Activated CD4-positive, alpha-beta T cell treated with anti-CD3 and anti-CD28 coated beads, Interleukin-2, amount 50 U/mL, for 16 hours (primary cell): ENCODE measurements around the gene STUM.
A peak's percentile ranks its signal among the peaks of the same experiment; 100 is the strongest.

Experiments used
- DNase-seq: peaks from one replicate; pipeline ENCODE4 v3.0.0-alpha.2; 2020

The STUM gene

DNA sequence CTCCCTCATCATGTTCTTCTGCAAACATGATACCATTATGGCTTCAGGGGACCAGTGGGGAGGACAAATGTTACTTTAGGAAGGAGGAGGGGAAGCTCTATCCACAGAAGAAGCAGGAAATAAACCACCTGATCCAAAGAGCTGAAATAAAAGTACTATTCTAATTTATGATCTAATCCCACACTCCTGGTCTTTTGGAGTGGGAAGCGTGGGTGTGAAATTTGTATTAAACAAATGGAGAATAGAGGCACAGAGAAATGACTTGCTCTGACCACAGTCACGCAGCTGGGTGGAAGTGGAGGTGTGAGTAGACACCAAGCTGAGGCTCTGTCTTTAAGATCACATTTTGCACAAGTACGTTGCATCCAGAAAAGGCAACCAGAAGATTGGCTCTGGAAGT is 14.5 kb upstream of the STUM start:
- DNase-seq = no peak

- no peak for DNase-seq
Measured at GRCh38 chr1:226534645-226535044, 13.9 kb upstream of the STUM start.

GRCh38 chr1:226535666-226536065 is 12.9 kb upstream of the STUM start:
- no peak for DNase-seq

DNA sequence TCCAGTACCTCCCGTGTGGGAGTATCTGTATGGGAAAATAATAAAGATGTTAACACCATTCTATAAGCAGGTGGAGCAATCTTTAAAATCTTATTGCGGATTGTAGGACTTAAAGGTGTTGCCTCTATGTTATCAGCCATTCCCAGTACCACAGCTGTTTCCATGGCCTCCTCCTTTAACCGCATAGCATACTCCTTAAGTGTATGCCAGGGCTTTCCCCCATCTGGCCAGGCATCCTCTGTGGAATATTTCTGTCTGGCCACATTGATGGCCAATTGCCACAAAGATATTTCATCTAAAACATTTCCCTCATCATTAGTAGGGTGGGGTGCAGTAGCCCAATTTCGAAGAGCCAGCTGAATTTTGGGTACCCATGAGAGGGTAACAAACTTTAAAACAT is 7.3 kb upstream of the STUM start:
- DNase-seq = no peak

GRCh38 chr1:226541631-226542622 is 6.6 kb upstream of the STUM start:
- DNase-seq = no peak

DNA sequence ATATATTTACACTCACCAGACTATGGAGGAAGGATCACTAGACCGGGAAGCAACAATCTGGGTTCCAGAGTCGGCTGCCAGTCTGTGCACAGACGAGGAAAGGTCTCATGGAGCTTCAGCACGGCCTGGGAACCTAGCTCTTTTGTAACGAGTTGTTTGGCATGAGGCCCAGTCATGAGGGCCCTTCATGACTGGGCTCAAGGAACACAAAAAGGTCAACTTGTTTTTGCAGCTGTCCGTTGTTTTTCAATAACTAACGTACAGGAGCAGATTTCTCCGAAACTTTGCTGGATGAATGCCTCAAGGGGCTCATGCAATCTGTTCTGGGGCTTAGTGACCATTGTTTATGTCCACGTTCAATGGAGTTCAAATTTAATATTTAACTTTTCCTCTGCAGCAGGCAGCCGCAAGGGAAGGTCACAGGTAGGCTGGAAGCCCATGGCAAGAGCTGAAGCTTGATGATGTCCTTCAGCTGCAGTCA is 5.9 kb upstream of the STUM start:
- no peak for DNase-seq

DNA sequence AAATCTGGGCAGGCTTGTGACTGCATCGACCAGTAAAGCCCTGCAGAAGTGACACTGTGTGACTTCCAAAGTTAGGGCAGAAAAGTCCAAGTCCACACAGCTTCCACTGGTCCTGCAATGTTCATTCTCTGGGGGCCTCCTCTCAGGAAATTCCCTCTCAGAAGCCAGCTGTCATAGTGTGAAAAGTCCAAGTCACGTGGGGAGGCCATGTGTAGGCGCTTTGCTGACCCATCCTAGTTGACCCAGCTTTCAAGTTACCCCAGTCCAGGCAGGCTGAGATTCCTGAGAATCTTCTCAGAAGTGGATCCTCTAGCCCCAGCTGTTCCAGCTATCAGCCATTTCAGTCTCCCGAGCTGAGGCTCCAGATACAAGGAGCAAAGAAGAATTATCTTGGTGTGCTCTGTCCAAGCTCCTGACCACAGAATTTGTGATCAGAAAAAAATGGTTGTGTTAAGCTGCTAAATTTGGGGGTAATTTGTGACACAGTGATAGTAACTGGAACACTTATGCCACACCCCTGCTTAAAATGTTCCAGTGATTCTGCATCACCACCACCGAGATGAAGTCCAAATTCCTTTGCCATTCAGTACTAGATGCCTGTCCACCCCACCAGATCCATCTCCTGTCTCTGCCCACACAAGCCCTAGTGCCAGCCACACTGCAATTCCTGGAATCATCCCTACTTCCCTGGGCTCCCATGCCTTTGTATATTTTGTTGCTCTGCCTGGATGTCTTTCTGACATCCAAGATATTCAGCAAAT is 2.5 kb upstream of the STUM start:
- no peak for DNase-seq

DNA sequence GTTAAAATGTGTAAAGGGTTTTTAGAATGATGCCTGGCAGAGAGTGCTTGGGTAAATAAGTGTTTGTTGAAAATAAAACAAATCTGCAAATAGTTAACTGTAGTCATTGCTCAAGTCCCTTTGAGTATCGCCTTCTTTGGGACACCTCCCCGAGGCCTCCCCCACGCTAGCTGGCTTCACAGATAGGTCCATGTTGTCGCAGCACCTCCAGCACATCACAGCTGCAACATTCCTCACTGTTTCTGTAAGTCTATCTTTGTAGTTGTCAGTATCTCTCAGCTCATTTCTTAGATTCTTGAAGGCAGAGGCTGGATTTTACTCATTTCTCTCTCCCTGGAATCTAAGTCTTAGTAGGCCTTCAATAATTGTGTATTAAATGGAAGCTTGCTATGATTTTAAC is 1.6 kb upstream of the STUM start:
- no peak for DNase-seq

DNA sequence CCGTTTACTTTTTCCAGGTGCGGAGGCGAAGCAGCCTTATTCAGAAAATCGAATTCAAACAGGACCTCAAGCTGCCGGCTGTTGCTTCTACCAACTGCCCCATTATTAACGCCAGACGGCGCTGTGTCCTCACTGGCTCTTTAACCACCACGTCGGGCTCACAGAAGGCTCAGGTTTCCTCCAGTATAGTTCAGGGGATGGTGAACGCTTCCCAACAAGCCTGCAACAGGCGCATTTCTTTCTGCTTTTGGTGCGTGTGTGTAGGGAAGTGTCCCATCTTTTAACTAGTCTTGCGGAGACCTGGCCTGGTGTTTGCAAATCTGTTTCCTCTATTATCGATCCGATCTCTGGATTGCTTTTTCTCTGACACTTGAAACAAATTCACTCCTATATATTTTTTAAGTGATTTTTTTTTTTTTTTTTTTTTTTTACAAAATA is 791 bp upstream of the STUM start:
- peak; percentile 63 for DNase-seq

GRCh38 chr1:226549094-226549936 is 751 bp downstream of the STUM start:
- DNase-seq = no peak

DNA sequence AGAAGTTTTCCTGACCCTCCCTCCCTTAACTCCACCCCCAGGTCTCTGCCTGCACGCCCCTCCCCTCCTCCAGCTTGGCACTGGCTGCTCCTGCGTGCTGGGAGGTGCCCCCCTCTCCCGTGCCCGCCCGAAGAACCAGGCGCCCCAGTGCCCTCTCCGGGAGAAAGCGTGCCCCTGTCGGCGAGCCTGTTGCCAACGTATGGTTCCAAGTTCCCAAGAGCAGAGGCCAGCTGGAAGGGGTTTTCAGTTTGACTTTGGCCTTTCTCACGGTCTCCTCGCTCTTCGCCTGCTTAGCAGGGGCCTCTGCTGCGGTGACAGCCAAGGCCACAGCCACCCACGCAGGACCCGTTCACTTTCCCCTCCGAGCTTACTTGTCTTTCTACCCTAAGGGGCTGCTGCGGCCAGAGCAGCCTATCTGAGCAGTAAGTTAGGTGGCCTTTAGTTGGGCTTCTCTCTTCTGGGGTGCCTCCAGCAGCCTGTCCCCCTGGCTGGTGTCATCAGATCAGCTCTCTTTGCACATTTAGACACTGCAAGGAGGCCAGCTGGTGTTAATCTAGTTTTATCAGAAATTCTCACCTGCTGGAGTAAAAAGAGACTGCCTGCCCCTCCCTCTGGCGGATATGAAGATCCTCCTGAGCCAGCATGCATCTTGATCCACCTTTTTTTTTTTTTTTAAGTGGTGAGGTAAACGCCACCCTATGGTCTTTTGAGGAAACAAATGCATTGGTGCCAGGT is 1.5 kb downstream of the STUM start:
- DNase-seq = no peak

- DNase-seq = no peak
Measured at GRCh38 chr1:226550672-226551041, 2.1 kb downstream of the STUM start.

DNA sequence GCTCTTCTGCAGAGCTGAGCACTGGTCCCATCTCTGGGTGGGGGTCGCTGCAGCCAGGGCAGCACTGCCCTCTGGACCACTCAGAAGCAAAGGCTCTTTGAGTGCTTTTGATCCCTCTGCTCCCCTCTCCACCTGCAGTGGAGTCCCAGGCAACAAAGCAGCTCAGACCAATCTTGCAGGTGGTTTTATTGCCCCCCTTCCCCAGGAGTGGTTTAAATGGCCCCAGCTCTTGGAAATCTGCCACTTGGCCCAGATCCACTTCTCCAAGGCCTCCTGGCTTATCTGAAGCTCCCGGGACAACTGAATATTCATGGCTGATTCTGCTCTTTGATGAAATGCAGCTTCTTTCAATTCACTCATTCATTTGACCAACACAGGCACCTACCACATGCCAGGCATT is 2.7 kb downstream of the STUM start:
- DNase-seq = no peak

- no peak for DNase-seq
Measured at GRCh38 chr1:226552061-226552460, 3.5 kb downstream of the STUM start.

- no peak for DNase-seq
Measured at GRCh38 chr1:226553266-226553923, 4.8 kb downstream of the STUM start.

GRCh38 chr1:226553924-226554282 is 5.3 kb downstream of the STUM start:
- DNase-seq = no peak

GRCh38 chr1:226555092-226555491 is 6.5 kb downstream of the STUM start:
- DNase-seq = no peak

DNA sequence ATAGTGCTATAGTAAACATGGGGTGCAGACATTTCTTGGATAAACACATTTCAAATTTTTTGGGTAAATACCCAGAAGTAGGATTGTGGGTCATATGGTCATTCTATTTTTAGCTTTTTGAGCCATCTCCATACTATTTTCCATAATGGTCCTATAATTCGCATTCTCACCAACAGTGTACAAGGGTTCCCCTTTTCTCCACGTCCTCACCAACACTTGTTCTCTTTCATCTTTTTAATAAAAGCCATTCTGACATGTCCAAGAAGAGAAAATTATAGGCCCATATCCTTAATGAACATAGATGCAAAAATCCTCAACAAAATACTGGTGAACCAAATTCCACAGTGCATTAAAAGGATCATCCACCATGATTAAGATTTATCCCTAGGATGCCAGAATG is 8.9 kb downstream of the STUM start:
- no peak for DNase-seq

- no peak for DNase-seq
Measured at GRCh38 chr1:226558036-226558650, 9.6 kb downstream of the STUM start.

DNA sequence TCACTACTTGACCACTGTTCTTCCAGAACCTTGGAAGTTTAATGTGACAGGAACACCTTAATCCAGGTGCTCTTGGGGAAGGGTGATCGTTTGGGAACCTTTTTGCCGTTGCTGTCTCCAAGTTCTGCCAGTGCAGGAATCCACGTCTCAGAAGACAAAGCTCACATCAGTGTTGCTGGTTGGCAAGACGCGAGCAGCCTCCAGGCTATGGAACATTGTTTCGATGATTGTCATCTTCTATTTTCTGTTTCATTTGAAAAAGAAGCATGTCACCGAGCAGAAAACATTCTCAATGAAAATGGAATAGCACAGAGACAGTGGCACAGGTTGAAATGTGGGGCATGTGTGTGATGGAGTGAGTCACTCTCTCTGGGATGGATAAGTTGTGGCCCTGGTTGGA is 11.7 kb downstream of the STUM start:
- no peak for DNase-seq

DNA sequence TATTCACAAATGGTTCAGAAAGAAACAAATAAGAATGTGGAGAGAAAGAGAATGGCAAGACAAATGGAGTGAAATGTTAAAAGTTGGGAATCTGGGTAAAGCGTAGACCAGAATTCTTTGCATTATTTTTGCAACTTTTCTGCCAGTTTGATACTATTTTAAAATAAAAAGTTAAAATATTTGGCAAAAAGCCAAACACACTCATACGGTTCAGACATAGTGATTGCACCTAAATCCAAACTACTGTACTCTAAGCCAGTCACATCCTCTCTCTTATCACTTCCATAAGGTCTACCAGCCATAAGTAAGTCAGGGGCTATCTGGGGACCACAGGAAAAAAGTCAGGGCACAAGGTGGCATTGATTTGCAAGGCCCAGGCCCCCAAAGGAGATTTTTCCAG is 14.4 kb downstream of the STUM start:
- no peak for DNase-seq
